MCF 10A (cell line): ENCODE results near the gene SPON1. TPM values are rescaled to one million over a fixed set of nuclear protein-coding genes. Genes with fewer than 3 reads are reported as not detected.

ENCODE experiments used
- BruUV-seq: library from RNA; stranded (reverse); fragments of 400-500 nt; replicated peaks from 2 replicates; lab custom pipeline; 2021; lab: Mats Ljungman, UMichigan
- CTCF ChIA-PET: fragments of 300-600 bp; sonication (Branson Sonifier 250); formaldehyde crosslinking; extraction: SDS; loops from one replicate; lab custom pipeline; 2021; ENCODE audit warnings: antibody characterized with exemption, inconsistent platforms; lab: Yijun Ruan, JAX
- POLR2A ChIA-PET: fragments of 300-600, 350-650 bp; sonication (Branson Sonifier 250); formaldehyde crosslinking; extraction: SDS; loops from one replicate; lab custom pipeline; 2020; ENCODE audit warnings: antibody characterized with exemption, inconsistent platforms; lab: Yijun Ruan, JAX
- DNase-seq: peaks from one replicate; pipeline ENCODE4 v3.0.0-alpha.2; 2018; ENCODE audit not compliant: unreplicated experiment
- H3K27ac Mint-ChIP-seq: one replicate; pipeline ENCODE4 v1.8.0; 2022; ENCODE audit warnings: mild to moderate bottlenecking, low read depth, mixed read lengths; ENCODE audit not compliant: unreplicated experiment
- H3K27me3 Mint-ChIP-seq: one replicate; pipeline ENCODE4 v1.8.0; 2022; ENCODE audit warnings: mixed read lengths; ENCODE audit not compliant: insufficient read depth, unreplicated experiment
- H3K36me3 Mint-ChIP-seq: one replicate; pipeline ENCODE4 v1.8.0; 2022; ENCODE audit warnings: mild to moderate bottlenecking, moderate library complexity, mixed read lengths; ENCODE audit not compliant: insufficient read depth, unreplicated experiment
- H3K4me1 Mint-ChIP-seq: one replicate; pipeline ENCODE4 v1.8.0; 2022; ENCODE audit warnings: mixed read lengths; ENCODE audit not compliant: insufficient read depth, unreplicated experiment
- H3K4me3 Mint-ChIP-seq: one replicate; pipeline ENCODE4 v1.8.0; 2022; ENCODE audit warnings: mild to moderate bottlenecking, moderate library complexity, mixed read lengths; ENCODE audit not compliant: unreplicated experiment
- H3K9me3 Mint-ChIP-seq: one replicate; pipeline ENCODE4 v1.8.0; 2022; ENCODE audit warnings: mixed read lengths; ENCODE audit not compliant: unreplicated experiment
- CTCF ChIP-seq: fragments of 200-600 bp; IDR thresholded peaks from one replicate; pipeline ENCODE4 v1.8.0; 2022; ENCODE audit warnings: antibody characterized with exemption, mild to moderate bottlenecking; ENCODE audit not compliant: unreplicated experiment
- intact Hi-C: fragments of 100-400 bp; cut with micrococcal nuclease; formaldehyde crosslinking; loops from 2 replicates; pipeline ENCODE4 v1.14.1; 2022
- total RNA-seq: library from RNA; stranded (reverse); gene quantifications from 2 replicates; pipeline ENCODE4 v1.2.3, GENCODE V29; 2022

The SPON1 gene
- total RNA-seq, 1 experiment from 2014 or later: not detected

- no TSS peak for BruUV-seq
- H3K4me3 Mint-ChIP-seq: no peak overlapping the region
- peaks cover 49% of the 10 kb centered on the region for H3K27me3 Mint-ChIP-seq
Observed at GRCh38 chr11:13958641-13959400, 3.7 kb upstream of the SPON1 start.

GRCh38 chr11:13962198-13962561 lies 343 bp upstream of the SPON1 start:
- intact Hi-C loops: no loop called here
- no peak overlapping the region for H3K27ac Mint-ChIP-seq
- H3K36me3 Mint-ChIP-seq: no peaks in the 10 kb centered on the region
- peaks cover 82% of the 10 kb centered on the region for H3K27me3 Mint-ChIP-seq
- ChIA-PET CTCF (interaction anchor here (1.1 to 2.4 kb wide), 2 partner anchors 190 to 192 kb away, joined by 3 to 7 read pairs; no protein-coding TSS in a partner anchor), POLR2A (no interaction called here)
- no peak for TF ChIP-seq CTCF
- no TSS peak for BruUV-seq
- H3K4me3 Mint-ChIP-seq: no peak overlapping the region
- DNase-seq: no peak
- no peaks in the 10 kb centered on the region for H3K4me1 Mint-ChIP-seq
- H3K9me3 Mint-ChIP-seq: no peaks in the 10 kb centered on the region

More at GRCh38 chr11:13958641-13959400, 3.7 kb upstream of the SPON1 start:
- no peaks in the 10 kb centered on the region for H3K4me1 Mint-ChIP-seq
- POLR2A ChIA-PET: interaction anchor here (0.7 kb wide), 1 partner anchor 146 kb away, joined by 4 read pairs; no protein-coding TSS in a partner anchor
- H3K27ac Mint-ChIP-seq: no peak overlapping the region
- TF ChIP-seq CTCF: no peak
- no peaks in the 10 kb centered on the region for H3K36me3 Mint-ChIP-seq
- intact Hi-C loops: no loop called here
- CTCF ChIA-PET: interaction anchor here (0.6 to 12.3 kb wide), 8 partner anchors 12 to 348 kb away, joined by 3 to 169 read pairs (median 4); no protein-coding TSS in a partner anchor
- DNase-seq: no peak
- H3K9me3 Mint-ChIP-seq: no peaks in the 10 kb centered on the region

GRCh38 chr11:13963169-13963948 lies 836 bp downstream of the SPON1 start:
- H3K4me1 Mint-ChIP-seq: no peaks in the 10 kb centered on the region
- no peak for DNase-seq
- TF ChIP-seq CTCF: no peak
- H3K36me3 Mint-ChIP-seq: no peaks in the 10 kb centered on the region
- intact Hi-C loops: no loop called here
- CTCF ChIA-PET: interaction anchor here (0.6 to 4.8 kb wide), 8 partner anchors 7 to 285 kb away, joined by 3 to 29 read pairs (median 4); no protein-coding TSS in a partner anchor
- H3K27me3 Mint-ChIP-seq: peaks cover 93% of the 10 kb centered on the region
- BruUV-seq: no TSS peak
- no peak overlapping the region for H3K27ac Mint-ChIP-seq
- POLR2A ChIA-PET: no interaction called here
- H3K4me3 Mint-ChIP-seq: no peak overlapping the region
- H3K9me3 Mint-ChIP-seq: no peaks in the 10 kb centered on the region
